Measurements from ENCODE around the gene STPG2.
"Not testable (repeated sequence)": the region's sequence is repeated elsewhere in the genome, so short reads cannot be mapped to it uniquely, and the experiment has no call there.

STPG2 gene

DNA sequence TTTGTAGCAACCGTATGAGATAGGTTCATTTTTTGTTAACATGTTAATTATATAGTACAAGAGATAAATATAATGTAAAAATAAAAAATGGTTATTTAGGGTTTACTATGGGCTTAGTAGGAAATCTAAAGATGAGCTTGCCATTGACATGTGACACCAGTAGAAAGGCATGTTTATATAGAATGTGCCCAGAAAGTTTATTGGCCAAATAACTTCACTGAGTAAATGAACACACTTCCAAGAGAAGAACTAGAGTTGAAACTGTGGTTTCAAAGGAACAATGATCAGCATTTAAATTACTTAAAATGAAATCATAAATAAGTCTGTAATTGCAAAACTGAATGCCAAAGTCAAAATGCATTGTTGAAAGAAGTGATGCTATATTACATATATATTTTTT is 503.3 kb downstream of the STPG2 start:
- Histone ChIP-seq H3K27me3 (replicated peaks; ENCODE audit: control insufficient read depth, insufficient read depth, low read length) (no peaks in the 10 kb centered on the region), H3K4me3 (replicated peaks; ENCODE audit: low read depth, low read length) (no peak overlapping the region), H3K36me3 (ENCODE audit: control insufficient read depth, insufficient read depth, low read length) (no peaks in the 10 kb centered on the region)
- TF ChIP-seq, protein P1, sequence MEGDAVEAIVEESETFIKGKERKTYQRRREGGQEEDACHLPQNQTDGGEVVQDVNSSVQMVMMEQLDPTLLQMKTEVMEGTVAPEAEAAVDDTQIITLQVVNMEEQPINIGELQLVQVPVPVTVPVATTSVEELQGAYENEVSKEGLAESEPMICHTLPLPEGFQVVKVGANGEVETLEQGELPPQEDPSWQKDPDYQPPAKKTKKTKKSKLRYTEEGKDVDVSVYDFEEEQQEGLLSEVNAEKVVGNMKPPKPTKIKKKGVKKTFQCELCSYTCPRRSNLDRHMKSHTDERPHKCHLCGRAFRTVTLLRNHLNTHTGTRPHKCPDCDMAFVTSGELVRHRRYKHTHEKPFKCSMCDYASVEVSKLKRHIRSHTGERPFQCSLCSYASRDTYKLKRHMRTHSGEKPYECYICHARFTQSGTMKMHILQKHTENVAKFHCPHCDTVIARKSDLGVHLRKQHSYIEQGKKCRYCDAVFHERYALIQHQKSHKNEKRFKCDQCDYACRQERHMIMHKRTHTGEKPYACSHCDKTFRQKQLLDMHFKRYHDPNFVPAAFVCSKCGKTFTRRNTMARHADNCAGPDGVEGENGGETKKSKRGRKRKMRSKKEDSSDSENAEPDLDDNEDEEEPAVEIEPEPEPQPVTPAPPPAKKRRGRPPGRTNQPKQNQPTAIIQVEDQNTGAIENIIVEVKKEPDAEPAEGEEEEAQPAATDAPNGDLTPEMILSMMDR (IDR thresholded peaks at IDR 0.05; ENCODE audit: insufficient read depth, low read length, poor library complexity, severe bottlenecking): no peak
- DNase-seq (ENCODE audit: extremely low read depth, insufficient read length): no peak

DNA sequence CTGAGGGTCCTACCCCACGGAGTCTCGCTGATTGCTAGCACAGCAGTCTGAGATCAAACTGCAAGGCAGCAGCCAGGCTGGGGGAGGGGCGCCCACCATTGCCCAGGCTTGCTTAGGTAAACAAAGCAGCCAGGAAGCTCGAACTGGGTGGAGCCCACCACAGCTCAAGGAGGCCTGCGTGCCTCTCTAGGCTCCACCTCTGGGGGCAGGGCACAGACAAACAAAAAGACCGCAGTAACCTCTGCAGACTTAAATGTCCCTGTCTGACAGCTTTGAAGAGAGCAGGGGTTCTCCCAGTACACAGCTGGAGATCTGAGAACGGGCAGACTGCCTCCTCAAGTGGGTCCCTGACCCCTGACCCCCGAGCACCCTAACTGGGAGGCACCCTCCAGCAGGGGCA is 509.4 kb downstream of the STPG2 start:
- H3K36me3 ChIP-seq (ENCODE audit: control insufficient read depth, insufficient read depth, low read length); H3K4me3 ChIP-seq (replicated peaks; ENCODE audit: low read depth, low read length); H3K27me3 ChIP-seq (replicated peaks; ENCODE audit: control insufficient read depth, insufficient read depth, low read length); DNase-seq (ENCODE audit: extremely low read depth, insufficient read length): not testable (repeated sequence)

DNA sequence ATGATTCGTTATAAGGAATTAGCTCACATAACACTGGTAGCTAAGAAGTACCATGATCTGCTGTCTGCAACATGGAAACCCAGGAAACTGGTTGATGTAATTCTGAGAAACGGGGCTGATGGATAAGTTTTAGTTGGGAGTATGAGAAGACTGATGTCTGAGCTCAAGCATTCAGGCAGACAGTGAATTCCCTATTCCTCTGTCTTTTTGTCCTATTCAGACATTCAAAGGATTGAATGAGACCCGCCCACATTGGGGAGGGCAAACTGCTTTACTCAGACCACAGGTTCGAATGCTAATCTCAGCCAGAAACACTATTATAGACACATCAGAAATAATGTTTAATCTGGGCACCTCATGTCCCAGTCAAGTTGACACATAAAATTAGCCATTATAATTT is 515.5 kb downstream of the STPG2 start:
- Histone ChIP-seq H3K36me3 (ENCODE audit: control insufficient read depth, insufficient read depth, low read length) (no peaks in the 10 kb centered on the region), H3K4me3 (replicated peaks; ENCODE audit: low read depth, low read length) (no peak overlapping the region), H3K27me3 (replicated peaks; ENCODE audit: control insufficient read depth, insufficient read depth, low read length) (no peaks in the 10 kb centered on the region)
- no peak for DNase-seq (ENCODE audit: extremely low read depth, insufficient read length)
- TF ChIP-seq, protein P1 (IDR thresholded peaks at IDR 0.05; ENCODE audit: insufficient read depth, low read length, poor library complexity, severe bottlenecking): no peak

DNA sequence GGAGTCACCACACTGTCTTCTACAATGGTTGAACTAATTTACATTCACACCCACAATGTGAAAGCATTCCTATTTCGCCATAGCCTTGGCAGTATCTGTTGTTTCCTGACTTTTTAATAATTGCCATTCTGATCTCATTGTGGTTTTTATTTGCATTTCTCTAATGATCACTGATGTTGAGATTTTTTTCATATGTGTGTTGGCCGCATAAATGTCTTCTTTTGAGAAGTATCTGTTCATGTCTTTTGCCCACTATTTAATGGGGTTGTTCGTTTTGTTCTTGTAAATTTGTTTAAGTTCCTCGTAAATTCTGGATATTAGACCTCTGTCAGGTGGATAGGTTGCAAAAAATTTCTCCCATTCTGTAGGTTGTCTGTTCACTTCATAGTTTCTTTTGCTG is 519.1 kb downstream of the STPG2 start:
- Histone ChIP-seq H3K36me3 (ENCODE audit: control insufficient read depth, insufficient read depth, low read length) (no peaks in the 10 kb centered on the region), H3K4me3 (replicated peaks; ENCODE audit: low read depth, low read length) (no peak overlapping the region), H3K27me3 (replicated peaks; ENCODE audit: control insufficient read depth, insufficient read depth, low read length) (no peaks in the 10 kb centered on the region)
- TF ChIP-seq, protein P1 (IDR thresholded peaks at IDR 0.05; ENCODE audit: insufficient read depth, low read length, poor library complexity, severe bottlenecking): no peak
- DNase-seq (ENCODE audit: extremely low read depth, insufficient read length): no peak

DNA sequence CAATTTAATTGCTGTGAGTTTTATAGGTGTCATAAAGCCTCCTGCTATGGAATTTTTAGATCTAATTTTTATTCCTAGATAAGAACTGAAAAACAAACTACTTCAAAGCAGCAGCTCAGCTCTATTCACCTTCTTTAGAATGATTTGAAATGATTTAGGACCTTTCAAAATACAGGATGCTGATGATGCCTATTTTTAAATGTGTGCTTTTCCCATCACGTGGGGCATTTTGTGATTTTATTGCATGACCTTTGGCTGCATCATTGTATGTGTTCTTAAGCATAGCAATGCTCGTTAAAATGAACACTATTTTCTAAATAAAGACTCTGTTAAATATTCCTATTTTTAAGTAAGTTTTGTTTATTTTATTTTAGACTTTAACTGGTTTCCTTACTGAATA is 537.3 kb downstream of the STPG2 start:
- Histone ChIP-seq H3K27me3 (replicated peaks; ENCODE audit: control insufficient read depth, insufficient read depth, low read length) (no peaks in the 10 kb centered on the region), H3K36me3 (ENCODE audit: control insufficient read depth, insufficient read depth, low read length) (no peaks in the 10 kb centered on the region), H3K4me3 (replicated peaks; ENCODE audit: low read depth, low read length) (no peak overlapping the region)
- TF ChIP-seq, protein P1 (IDR thresholded peaks at IDR 0.05; ENCODE audit: insufficient read depth, low read length, poor library complexity, severe bottlenecking): no peak
- no peak for DNase-seq (ENCODE audit: extremely low read depth, insufficient read length)

DNA sequence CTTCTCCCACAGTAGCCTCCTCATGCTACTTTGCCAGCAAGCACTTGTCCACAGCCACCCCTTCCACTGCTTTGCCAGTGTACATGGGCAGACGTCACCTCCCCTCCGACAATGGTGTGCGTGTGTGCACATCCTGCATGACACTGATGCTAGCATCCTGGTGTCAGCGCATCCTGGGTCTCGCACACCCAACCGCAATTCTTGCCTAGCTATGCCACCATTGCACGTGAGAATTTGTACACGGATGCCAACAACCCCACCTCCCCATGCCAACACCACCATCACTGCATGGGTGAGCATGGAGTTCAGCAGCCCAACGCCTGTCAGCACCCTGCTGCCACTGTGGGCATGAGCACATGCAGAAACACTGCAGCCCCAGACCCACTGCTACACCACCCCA is 550.0 kb downstream of the STPG2 start:
- Histone ChIP-seq H3K27me3 (replicated peaks; ENCODE audit: control insufficient read depth, insufficient read depth, low read length) (no peaks in the 10 kb centered on the region), H3K36me3 (ENCODE audit: control insufficient read depth, insufficient read depth, low read length) (no peaks in the 10 kb centered on the region), H3K4me3 (replicated peaks; ENCODE audit: low read depth, low read length) (no peak overlapping the region)
- no peak for DNase-seq (ENCODE audit: extremely low read depth, insufficient read length)
- TF ChIP-seq, protein P1 (IDR thresholded peaks at IDR 0.05; ENCODE audit: insufficient read depth, low read length, poor library complexity, severe bottlenecking): no peak

All from GM06990 (cell line).